ENCODE data around the gene KCNQ1. TPM values are rescaled to one million over a fixed set of nuclear protein-coding genes. Genes with fewer than 3 reads are reported as not detected.

The KCNQ1 gene
- total RNA-seq, 3 donors from 2014 or later (not counting 1 experiment from before 2014, with no cell fraction given): 1.9 to 7.8 (median 3.3) TPM

- H3K4me1 Mint-ChIP-seq: no peaks in the 10 kb centered on the region
- H3K36me3 ChIP-seq (ENCODE audit: control insufficient read depth, insufficient read depth, low read length): no peaks in the 10 kb centered on the region
- DNase-seq: no peak
- H3K4me3 ChIP-seq (ENCODE audit: low read length): no peak overlapping the region
- 81% methylated on average over 2 of the region's 3 CpGs for WGBS (ENCODE audit: insufficient coverage)
- no peak overlapping the region for H3K4me3 Mint-ChIP-seq
- H3K27me3 Mint-ChIP-seq (ENCODE audit: low read depth in 2 of 2): peaks cover 22 to 25% of the 10 kb centered on the region in 2 donors
- H3K27ac Mint-ChIP-seq: no peak overlapping the region
- intact Hi-C loops (cut with micrococcal nuclease): no loop called here
- no peak for TF ChIP-seq CTCF (IDR thresholded peaks at IDR 0.05)
- H3K36me3 Mint-ChIP-seq: peaks cover 27% of the 10 kb centered on the region
- H3K4me1 ChIP-seq (ENCODE audit: control insufficient read depth, insufficient read depth, low read length): no peaks in the 10 kb centered on the region
- no peak overlapping the region for H3K27ac ChIP-seq (ENCODE audit: low read length)
- no peak for ATAC-seq
- peaks cover 22% of the 10 kb centered on the region for H3K9me3 ChIP-seq (ENCODE audit: control insufficient read depth, insufficient read depth, low read length)
- peaks cover 5 to 18% of the 10 kb centered on the region in 2 donors for H3K9me3 Mint-ChIP-seq
- no peaks in the 10 kb centered on the region for H3K27me3 ChIP-seq (ENCODE audit: control insufficient read depth, insufficient read depth, low read length)
These were observed 374.5 kb downstream of the KCNQ1 start for GRCh38 chr11:2819316-2819715.

- Histone ChIP-seq H3K27ac (ENCODE audit: low read length) (no peak overlapping the region), H3K27me3 (ENCODE audit: control insufficient read depth, insufficient read depth, low read length) (no peaks in the 10 kb centered on the region), H3K36me3 (ENCODE audit: control insufficient read depth, insufficient read depth, low read length) (no peaks in the 10 kb centered on the region), H3K4me1 (ENCODE audit: control insufficient read depth, insufficient read depth, low read length) (peaks cover 16% of the 10 kb centered on the region), H3K9me3 (ENCODE audit: control insufficient read depth, insufficient read depth, low read length) (peaks cover 19% of the 10 kb centered on the region), H3K4me3 (ENCODE audit: low read length) (no peak overlapping the region)
- peaks cover 27 to 31% of the 10 kb centered on the region in 2 donors for H3K27me3 Mint-ChIP-seq (ENCODE audit: low read depth in 2 of 2)
- no peaks in the 10 kb centered on the region for H3K4me1 Mint-ChIP-seq
- H3K4me3 Mint-ChIP-seq: no peak overlapping the region
- peaks cover 24% of the 10 kb centered on the region for H3K36me3 Mint-ChIP-seq
- H3K27ac Mint-ChIP-seq: no peak overlapping the region
- no peak for ATAC-seq
- intact Hi-C loops (cut with micrococcal nuclease): no loop called here
- 96% methylated on average over 16 of the region's 16 CpGs for WGBS (ENCODE audit: insufficient coverage)
- no peak for DNase-seq
- TF ChIP-seq CTCF (IDR thresholded peaks at IDR 0.05): no peak
- peaks cover 4 to 17% of the 10 kb centered on the region in 2 donors for H3K9me3 Mint-ChIP-seq
These were observed 376.2 kb downstream of the KCNQ1 start for GRCh38 chr11:2820976-2821375.

GRCh38 chr11:2821891-2822290, 377.1 kb downstream of the KCNQ1 start:
- H3K27ac ChIP-seq (ENCODE audit: low read length): no peak overlapping the region
- peaks cover 14% of the 10 kb centered on the region for H3K9me3 ChIP-seq (ENCODE audit: control insufficient read depth, insufficient read depth, low read length)
- Mint-ChIP-seq H3K9me3 (peaks cover 2 to 16% of the 10 kb centered on the region in 2 donors), H3K27ac (no peak overlapping the region), H3K4me1 (peaks cover 0 to 5% of the 10 kb centered on the region in 2 donors), H3K4me3 (no peak overlapping the region), H3K36me3 (peaks cover 21% of the 10 kb centered on the region), H3K27me3 (ENCODE audit: low read depth in 2 of 2) (peaks cover 27 to 35% of the 10 kb centered on the region in 2 donors)
- 95% methylated on average over 8 of the region's 8 CpGs for WGBS (ENCODE audit: insufficient coverage)
- no peaks in the 10 kb centered on the region for H3K27me3 ChIP-seq (ENCODE audit: control insufficient read depth, insufficient read depth, low read length)
- no peak for DNase-seq
- no peak for ATAC-seq
- no peak overlapping the region for H3K4me3 ChIP-seq (ENCODE audit: low read length)
- intact Hi-C loops (cut with micrococcal nuclease): no loop called here
- H3K36me3 ChIP-seq (ENCODE audit: control insufficient read depth, insufficient read depth, low read length): no peaks in the 10 kb centered on the region
- H3K4me1 ChIP-seq (ENCODE audit: control insufficient read depth, insufficient read depth, low read length): peaks cover 25% of the 10 kb centered on the region
- no peak for TF ChIP-seq CTCF (IDR thresholded peaks at IDR 0.05)

- Mint-ChIP-seq H3K36me3 (peaks cover 30% of the 10 kb centered on the region), H3K4me1 (peaks cover 0 to 11% of the 10 kb centered on the region in 2 donors), H3K4me3 (no peak overlapping the region), H3K27me3 (ENCODE audit: low read depth in 2 of 2) (peaks cover 41 to 49% of the 10 kb centered on the region in 2 donors), H3K9me3 (peaks cover 5 to 24% of the 10 kb centered on the region in 2 donors), H3K27ac (no peak overlapping the region)
- H3K4me1 ChIP-seq (ENCODE audit: control insufficient read depth, insufficient read depth, low read length): peaks cover 26% of the 10 kb centered on the region
- 83% methylated on average over 18 of the region's 18 CpGs for WGBS (ENCODE audit: insufficient coverage)
- no peak overlapping the region for H3K4me3 ChIP-seq (ENCODE audit: low read length)
- no peak for TF ChIP-seq CTCF (IDR thresholded peaks at IDR 0.05)
- H3K36me3 ChIP-seq (ENCODE audit: control insufficient read depth, insufficient read depth, low read length): no peaks in the 10 kb centered on the region
- no peak for DNase-seq
- H3K9me3 ChIP-seq (ENCODE audit: control insufficient read depth, insufficient read depth, low read length): peaks cover 6% of the 10 kb centered on the region
- H3K27ac ChIP-seq (ENCODE audit: low read length): no peak overlapping the region
- no peak for ATAC-seq
- no peaks in the 10 kb centered on the region for H3K27me3 ChIP-seq (ENCODE audit: control insufficient read depth, insufficient read depth, low read length)
- intact Hi-C loops (cut with micrococcal nuclease): no loop called here
These were observed 380.0 kb downstream of the KCNQ1 start for GRCh38 chr11:2824851-2825250.
